NCI-H2196 treated with DMSO at 0.1 percent for 48 hours (cell line): ENCODE data around the gene ITGA7.
"Not testable (repeated sequence)": the region's sequence is repeated elsewhere in the genome, so short reads cannot be mapped to it uniquely, and the experiment has no call there.

Experiments
- DNase-seq: peaks from one replicate; lab custom pipeline; 2025; ENCODE audit not compliant: unreplicated experiment; lab: John Stamatoyannopoulos, UW

ITGA7 gene

GRCh38 chr12:55652352-55652751 lies 55.4 kb downstream of the ITGA7 start:
- DNase-seq = no peak

GRCh38 chr12:55651299-55651683 lies 56.4 kb downstream of the ITGA7 start:
- DNase-seq = no peak

DNA sequence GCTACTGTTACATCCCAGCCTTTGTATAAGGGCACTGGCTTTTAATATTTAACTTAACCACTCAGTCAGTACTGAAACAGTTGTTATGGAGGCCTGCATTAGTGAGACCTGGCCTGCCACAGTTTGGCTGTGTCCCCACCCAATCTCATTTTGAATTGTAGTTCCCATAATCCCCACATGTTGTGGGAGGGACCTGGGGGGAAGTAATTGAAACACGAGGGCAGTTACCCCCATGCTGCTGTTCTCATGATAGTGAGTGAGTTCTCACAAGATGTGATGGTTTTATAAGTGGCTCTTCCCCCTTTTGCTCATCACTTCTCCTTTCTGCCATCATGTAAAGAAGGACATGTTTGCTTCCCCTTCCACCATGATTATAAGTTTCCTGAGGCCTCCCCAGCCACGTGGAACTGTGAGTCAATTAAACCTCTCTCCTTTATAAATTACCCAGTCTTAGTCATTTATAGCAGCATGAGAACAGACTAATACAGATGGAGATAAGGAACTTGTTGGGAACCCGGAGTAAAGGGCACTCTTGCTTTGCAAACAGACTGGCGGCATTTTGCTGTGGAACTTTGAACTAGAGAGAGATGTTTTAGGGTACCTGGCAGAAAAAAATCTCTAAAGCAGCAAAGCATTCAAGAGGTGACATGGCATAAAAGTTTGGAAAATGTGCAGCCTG lies 56.9 kb downstream of the ITGA7 start:
- DNase-seq = not testable (repeated sequence)

DNA sequence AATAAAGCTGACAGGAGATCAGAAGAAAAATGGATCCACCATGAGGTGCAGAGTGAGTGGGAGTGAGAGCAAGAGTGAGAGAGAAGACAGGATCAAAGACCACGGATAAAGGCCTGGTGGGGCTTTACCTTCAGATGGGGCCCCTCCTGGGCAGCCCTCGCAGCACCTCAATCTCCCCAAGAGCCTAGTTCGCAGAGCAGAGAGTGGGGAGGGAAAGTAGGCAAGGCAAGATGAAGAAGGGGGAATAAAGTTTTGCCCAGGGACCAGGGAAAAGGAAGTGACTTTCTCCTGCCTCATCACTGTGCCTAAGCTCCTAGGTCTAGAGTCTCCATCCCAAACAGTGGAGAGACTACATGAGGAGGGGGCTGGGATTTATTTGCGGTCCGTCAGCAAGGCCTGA lies 60.7 kb downstream of the ITGA7 start:
- DNase-seq = no peak

GRCh38 chr12:55644591-55644990 lies 63.1 kb downstream of the ITGA7 start:
- no peak for DNase-seq

DNA sequence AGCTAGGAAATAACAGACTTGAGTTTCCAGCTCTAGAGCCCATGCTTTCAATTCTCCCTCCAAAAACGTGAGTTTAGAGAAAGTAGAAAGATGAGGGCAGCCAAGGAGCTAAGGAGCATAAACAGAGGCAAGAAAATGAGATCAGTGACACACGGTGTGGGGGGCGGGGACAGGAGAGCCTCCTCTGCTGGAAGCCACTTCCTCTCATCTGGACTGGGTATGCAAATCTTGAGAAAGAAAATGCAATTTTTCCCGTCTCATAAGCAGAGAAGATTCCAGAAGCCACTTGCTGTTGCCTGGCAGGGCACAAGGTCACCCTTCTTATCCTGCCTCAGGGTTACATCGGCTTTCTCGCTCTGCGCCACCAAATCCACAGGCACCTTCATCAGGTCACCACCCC lies 65.0 kb downstream of the ITGA7 start:
- no peak for DNase-seq

- DNase-seq = no peak
Observed at GRCh38 chr12:55642267-55642666, 65.4 kb downstream of the ITGA7 start.

DNA sequence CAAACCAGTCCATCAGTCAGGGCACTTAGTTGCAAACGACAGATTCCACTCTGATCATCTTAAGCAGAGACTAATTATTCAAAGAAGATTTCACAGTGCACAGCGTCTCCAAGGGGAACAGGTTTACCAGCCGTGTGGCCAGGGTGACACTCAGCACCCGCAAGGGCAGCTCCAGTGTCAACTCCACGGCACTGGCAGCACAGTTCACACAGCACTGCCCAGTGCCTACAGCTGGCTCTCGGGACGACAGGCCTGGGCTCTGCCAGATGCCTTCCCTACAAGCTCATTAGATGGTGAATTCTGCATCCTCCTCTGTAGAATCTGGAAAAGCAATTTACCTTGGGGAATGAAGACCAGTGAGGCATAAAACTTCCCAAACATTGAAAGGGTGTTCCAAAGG lies 66.1 kb downstream of the ITGA7 start:
- DNase-seq = no peak

DNA sequence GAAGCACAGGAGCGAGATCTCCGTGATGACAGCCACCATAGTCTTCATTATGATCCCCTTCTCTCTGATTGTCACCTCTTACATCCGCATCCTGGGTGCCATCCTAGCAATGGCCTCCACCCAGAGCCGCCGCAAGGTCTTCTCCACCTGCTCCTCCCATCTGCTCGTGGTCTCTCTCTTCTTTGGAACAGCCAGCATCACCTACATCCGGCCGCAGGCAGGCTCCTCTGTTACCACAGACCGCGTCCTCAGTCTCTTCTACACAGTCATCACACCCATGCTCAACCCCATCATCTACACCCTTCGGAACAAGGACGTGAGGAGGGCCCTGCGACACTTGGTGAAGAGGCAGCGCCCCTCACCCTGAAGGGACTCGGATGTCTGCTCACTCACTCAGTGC lies 70.2 kb downstream of the ITGA7 start:
- DNase-seq = no peak

GRCh38 chr12:55636853-55637252 lies 70.9 kb downstream of the ITGA7 start, which contains the start of gene OR10P1:
Gene OR10P1 (plus strand): TSS chr12:55636892. CDS start chr12:55636892, 0 bp downstream.
- DNase-seq = no peak

GRCh38 chr12:55636116-55636655 lies 71.5 kb downstream of the ITGA7 start:
- DNase-seq = no peak
